ENCODE data around the gene RTN4. TPM values are rescaled to one million over a fixed set of nuclear protein-coding genes. Genes with fewer than 3 reads are reported as not detected.

Gene RTN4
- total and polyA plus RNA-seq, 10 donors, result 55.2 to 215 (median 155) TPM

DNA sequence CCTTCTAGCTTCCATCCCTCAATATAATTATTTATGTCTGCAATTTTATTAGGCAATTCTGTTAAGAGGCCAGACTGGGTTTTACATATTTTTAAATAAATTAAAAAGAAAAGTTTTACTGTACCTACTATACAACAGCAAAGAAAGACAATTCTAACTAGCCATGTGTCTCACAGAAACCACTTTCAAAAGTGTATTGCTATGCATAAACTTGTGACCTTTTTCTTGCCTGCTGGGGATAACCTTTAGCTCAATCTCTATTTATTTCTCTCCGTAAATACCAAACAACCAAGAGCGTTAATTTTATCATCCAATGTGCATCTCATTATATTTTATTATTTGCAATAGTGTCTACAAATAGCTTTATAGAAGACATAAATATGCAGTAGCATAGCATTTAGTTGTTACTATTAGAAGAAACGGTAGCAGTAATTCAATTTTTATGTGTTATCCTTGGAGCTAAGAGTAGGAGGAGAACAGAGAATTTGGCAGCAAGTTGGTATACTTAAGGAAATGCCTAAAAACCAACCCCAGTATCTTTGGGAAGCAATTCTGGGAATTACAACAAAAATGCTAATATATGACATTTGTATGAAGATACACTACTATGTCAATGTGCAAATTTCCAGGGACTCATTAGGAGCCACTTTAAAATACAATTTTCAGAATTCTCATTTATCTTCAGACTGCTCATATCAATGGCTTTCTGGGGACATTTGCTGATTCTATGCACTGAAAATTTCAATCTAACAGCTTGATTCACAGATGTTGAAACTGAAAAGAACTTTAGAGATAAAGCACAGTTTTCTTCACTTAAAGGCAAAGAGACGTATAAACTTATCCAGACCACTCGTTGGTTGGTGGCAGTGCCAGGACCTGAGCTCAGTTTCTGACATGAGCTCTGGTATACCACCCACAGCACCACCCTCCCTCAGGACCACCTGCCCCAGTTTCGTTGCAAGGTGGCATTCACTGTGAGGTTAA, 23.0 kb upstream of the RTN4 start:
- 83 to 94% (median 88%) methylated on average over 6 of the region's 6 CpGs for WGBS, 5 donors

DNA sequence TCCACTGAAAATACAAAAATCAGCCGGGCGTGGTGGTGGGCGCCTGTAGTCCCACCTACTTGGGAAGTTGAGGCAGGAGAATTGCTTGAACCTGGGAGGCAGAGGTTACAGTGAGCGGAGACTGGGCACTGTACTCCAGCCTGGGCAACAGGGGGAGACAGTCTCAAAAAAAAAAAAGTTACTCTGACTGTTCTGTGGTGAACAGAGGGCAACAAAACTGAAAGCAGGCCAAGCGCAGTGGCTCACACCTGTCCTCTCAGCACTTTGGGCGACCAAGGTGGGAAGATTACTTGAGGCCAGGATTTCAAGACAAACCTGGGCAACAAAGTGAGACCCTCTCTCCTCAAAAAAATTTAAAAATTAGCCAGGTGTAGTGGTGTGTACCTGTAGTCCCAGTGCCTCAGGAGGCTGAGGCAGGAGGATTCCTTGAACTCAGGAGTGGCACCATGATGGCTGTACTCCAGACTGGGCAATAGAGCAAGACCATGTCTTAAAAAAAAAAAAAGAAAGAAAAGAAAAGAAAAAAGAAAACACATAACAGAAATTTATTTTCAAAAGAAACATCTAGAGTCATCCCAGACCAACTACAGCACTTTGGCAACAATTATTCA, 13.6 kb upstream of the RTN4 start:
- Histone ChIP-seq H3K4me3 (no peak overlapping the region), H3K4me1 (peaks cover 0 to 5% (median 0%) of the 10 kb centered on the region in 6 donors), H3K9me3 (no peaks in the 10 kb centered on the region), H3K27ac (no peak overlapping the region), H3K27me3 (replicated peaks in 1 of 7) (no peaks in the 10 kb centered on the region), H3K36me3 (no peaks in the 10 kb centered on the region)
- intact Hi-C loops (cut with DNase I; ENCODE audit: low total_unique reads), result no loop called here
- TF ChIP-seq, protein P1, sequence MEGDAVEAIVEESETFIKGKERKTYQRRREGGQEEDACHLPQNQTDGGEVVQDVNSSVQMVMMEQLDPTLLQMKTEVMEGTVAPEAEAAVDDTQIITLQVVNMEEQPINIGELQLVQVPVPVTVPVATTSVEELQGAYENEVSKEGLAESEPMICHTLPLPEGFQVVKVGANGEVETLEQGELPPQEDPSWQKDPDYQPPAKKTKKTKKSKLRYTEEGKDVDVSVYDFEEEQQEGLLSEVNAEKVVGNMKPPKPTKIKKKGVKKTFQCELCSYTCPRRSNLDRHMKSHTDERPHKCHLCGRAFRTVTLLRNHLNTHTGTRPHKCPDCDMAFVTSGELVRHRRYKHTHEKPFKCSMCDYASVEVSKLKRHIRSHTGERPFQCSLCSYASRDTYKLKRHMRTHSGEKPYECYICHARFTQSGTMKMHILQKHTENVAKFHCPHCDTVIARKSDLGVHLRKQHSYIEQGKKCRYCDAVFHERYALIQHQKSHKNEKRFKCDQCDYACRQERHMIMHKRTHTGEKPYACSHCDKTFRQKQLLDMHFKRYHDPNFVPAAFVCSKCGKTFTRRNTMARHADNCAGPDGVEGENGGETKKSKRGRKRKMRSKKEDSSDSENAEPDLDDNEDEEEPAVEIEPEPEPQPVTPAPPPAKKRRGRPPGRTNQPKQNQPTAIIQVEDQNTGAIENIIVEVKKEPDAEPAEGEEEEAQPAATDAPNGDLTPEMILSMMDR (IDR thresholded peaks at IDR 0.05 in 8 of 11, conservative IDR thresholded peaks at IDR 0.05 in 3 of 11), result peak in 1 of 11 experiments; percentile 17
- TF ChIP-seq POLR2A (IDR thresholded peaks at IDR 0.05), result no peak
- no peak for TF ChIP-seq POLR2AphosphoS5 (IDR thresholded peaks at IDR 0.05)
- no peak for DNase-seq
- 80 to 93% (median 88%) methylated on average over 6 of the region's 6 CpGs for WGBS, 5 donors

More for the DNA sequence above, 23.0 kb upstream of the RTN4 start:
- intact Hi-C loops (cut with DNase I; ENCODE audit: low total_unique reads), result no loop called here
- no peak for DNase-seq
- H3K36me3 ChIP-seq, result no peaks in the 10 kb centered on the region
- no peak overlapping the region for H3K27ac ChIP-seq
- no peaks in the 10 kb centered on the region for H3K4me1 ChIP-seq
- H3K27me3 ChIP-seq (replicated peaks in 1 of 7), result no peaks in the 10 kb centered on the region
- H3K9me3 ChIP-seq, result no peaks in the 10 kb centered on the region
- no peak overlapping the region for H3K4me3 ChIP-seq
- TF ChIP-seq, protein P1 (IDR thresholded peaks at IDR 0.05 in 8 of 11, conservative IDR thresholded peaks at IDR 0.05 in 3 of 11), result no peak
- TF ChIP-seq POLR2AphosphoS5 (IDR thresholded peaks at IDR 0.05), result no peak
- TF ChIP-seq POLR2A (IDR thresholded peaks at IDR 0.05), result no peak

DNA sequence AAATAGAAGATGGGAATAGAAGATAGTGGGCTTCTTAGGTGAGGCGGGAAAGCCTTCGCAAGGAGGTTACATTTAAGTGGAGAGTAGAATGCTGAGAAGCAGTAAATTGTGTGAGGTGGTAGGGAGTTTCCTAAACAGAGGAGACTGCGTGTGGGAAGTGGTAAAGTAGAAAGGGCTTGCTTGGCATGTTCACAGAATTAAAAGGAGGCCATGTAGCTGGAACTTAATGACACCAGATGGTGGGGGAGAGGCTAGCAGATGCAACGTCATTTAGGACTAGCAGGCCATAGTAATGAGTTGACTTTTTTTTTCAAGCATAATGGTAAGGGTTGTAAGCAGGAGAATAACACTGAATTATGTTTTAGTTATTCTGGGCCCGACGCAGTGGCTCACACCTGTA, 13.0 kb upstream of the RTN4 start:
- Histone ChIP-seq H3K4me3 (no peak overlapping the region), H3K4me1 (peaks cover 0 to 5% (median 0%) of the 10 kb centered on the region in 6 donors), H3K9me3 (no peaks in the 10 kb centered on the region), H3K27ac (no peak overlapping the region), H3K36me3 (no peaks in the 10 kb centered on the region), H3K27me3 (replicated peaks in 1 of 7) (no peaks in the 10 kb centered on the region)
- TF ChIP-seq POLR2AphosphoS5 (IDR thresholded peaks at IDR 0.05) (no peak), POLR2A (IDR thresholded peaks at IDR 0.05) (no peak)
- TF ChIP-seq, protein P1 (IDR thresholded peaks at IDR 0.05 in 8 of 11, conservative IDR thresholded peaks at IDR 0.05 in 3 of 11), result no peak
- 80 to 90% (median 90%) methylated on average over 6 of the region's 6 CpGs for WGBS, 5 donors
- intact Hi-C loops (cut with DNase I; ENCODE audit: low total_unique reads), result no loop called here
- no peak for DNase-seq

DNA sequence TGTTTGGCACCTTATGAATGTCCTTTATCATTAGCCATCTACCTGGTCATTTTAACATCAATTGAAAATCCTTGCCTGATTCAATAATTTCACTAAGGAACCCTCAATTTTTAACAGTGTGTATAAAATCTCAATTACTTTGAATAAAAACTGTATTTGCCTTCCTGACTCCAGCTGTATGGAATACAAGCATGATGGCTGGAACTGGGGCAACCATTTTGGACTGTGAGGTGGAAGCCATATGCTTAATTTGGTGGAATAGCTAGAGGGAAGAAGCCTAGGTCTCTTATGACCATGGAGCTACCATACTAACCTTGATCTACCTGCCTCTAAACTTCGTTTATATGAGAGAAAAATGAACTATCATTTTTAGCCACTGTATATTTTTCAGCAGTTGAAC, 12.5 kb upstream of the RTN4 start:
- no peak for DNase-seq
- no peak for TF ChIP-seq POLR2AphosphoS5 (IDR thresholded peaks at IDR 0.05)
- TF ChIP-seq, protein P1 (IDR thresholded peaks at IDR 0.05 in 8 of 11, conservative IDR thresholded peaks at IDR 0.05 in 3 of 11), result no peak
- TF ChIP-seq POLR2A (IDR thresholded peaks at IDR 0.05), result no peak
- Histone ChIP-seq H3K9me3 (no peaks in the 10 kb centered on the region), H3K27ac (no peak overlapping the region), H3K4me3 (no peak overlapping the region), H3K4me1 (peaks cover 0 to 5% (median 0%) of the 10 kb centered on the region in 6 donors), H3K27me3 (replicated peaks in 1 of 7) (no peaks in the 10 kb centered on the region), H3K36me3 (no peaks in the 10 kb centered on the region)
- intact Hi-C loops (cut with DNase I; ENCODE audit: low total_unique reads), result no loop called here
- 71 to 91% (median 76%) methylated on average over 1 of the region's 1 CpG for WGBS, 5 donors

All from spleen (tissue), 11 donors.